PC-9 (cell line): ENCODE measurements around the gene CD300H. TPM values are rescaled to one million over a fixed set of nuclear protein-coding genes. Genes with fewer than 3 reads are reported as not detected.

ENCODE experiments used
- BruUV-seq: library from RNA; stranded (reverse); fragments of 400-500 nt; replicated peaks from 2 replicates; lab custom pipeline; 2021; lab: Mats Ljungman, UMichigan
- CTCF ChIA-PET: fragments of 300-600 bp; sonication (Branson Sonifier 250); formaldehyde crosslinking; loops from one replicate; lab custom pipeline; 2022; ENCODE audit warnings: antibody characterized with exemption; lab: Charles Lee
- POLR2A ChIA-PET: fragments of 300-600 bp; sonication (Branson Sonifier 250); formaldehyde crosslinking; loops from one replicate; lab custom pipeline; 2022; ENCODE audit warnings: antibody characterized with exemption; ENCODE audit not compliant: unreplicated experiment; lab: Charles Lee
- DNase-seq, 2 experiments: peaks; one replicate each; pipeline versions ENCODE4 v3.0.0 to v3.0.0-alpha.2; 2015 to 2022; ENCODE audit warnings: mixed read lengths in 1 of 2
- H2AFZ ChIP-seq: fragments of 200-600 bp; sonication (generic); 2 replicates; pipeline ENCODE4 v1.8.1; 2017; ENCODE audit warnings: antibody characterized with exemption
- H3F3A ChIP-seq: fragments of 200-600 bp; sonication (generic); 2 replicates; pipeline ENCODE4 v1.8.1; 2017; ENCODE audit warnings: antibody characterized with exemption, mild to moderate bottlenecking, low read depth; ENCODE audit not compliant: insufficient read depth
- H3K27ac ChIP-seq: fragments of 200-600 bp; sonication (generic); 2 replicates; pipeline ENCODE4 v1.6.1; 2016; ENCODE audit warnings: mixed run types
- H3K27me3 ChIP-seq: fragments of 200-600 bp; sonication (generic); 2 replicates; pipeline ENCODE4 v1.6.1; 2016; ENCODE audit warnings: low read depth, mixed run types; ENCODE audit not compliant: insufficient read depth
- H3K36me3 ChIP-seq: fragments of 200-600 bp; sonication (generic); 2 replicates; pipeline ENCODE4 v1.6.1; 2016; ENCODE audit warnings: low read depth, mixed run types
- H3K4me1 ChIP-seq: fragments of 200-600 bp; sonication (generic); replicated peaks from 2 replicates; pipeline ENCODE4 v1.6.1; 2016; ENCODE audit warnings: mixed run types; ENCODE audit not compliant: insufficient read depth
- H3K4me2 ChIP-seq: fragments of 200-600 bp; sonication (generic); 2 replicates; pipeline ENCODE4 v1.6.1; 2017; ENCODE audit warnings: mixed run types
- H3K4me3 ChIP-seq: fragments of 200-600 bp; sonication (generic); 2 replicates; pipeline ENCODE4 v1.6.1; 2016; ENCODE audit warnings: mixed run types
- H3K79me2 ChIP-seq: fragments of 200-600 bp; sonication (generic); 2 replicates; pipeline ENCODE4 v1.6.1; 2017; ENCODE audit warnings: low read depth, mixed run types
- H3K9me2 ChIP-seq: fragments of 200-600 bp; sonication (generic); 2 replicates; pipeline ENCODE4 v1.8.1; 2017; ENCODE audit warnings: mild to moderate bottlenecking; ENCODE audit not compliant: insufficient read depth
- H3K9me3 ChIP-seq: fragments of 200-600 bp; sonication (generic); 2 replicates; pipeline ENCODE4 v1.8.1; 2016; ENCODE audit warnings: low read depth; ENCODE audit not compliant: insufficient read depth
- H4K20me1 ChIP-seq: fragments of 200-600 bp; sonication (generic); 2 replicates; pipeline ENCODE4 v1.8.1; 2017; ENCODE audit not compliant: insufficient read depth
- CTCF ChIP-seq: fragments of 200-600 bp; sonication (generic); conservative IDR thresholded peaks from 2 replicates; pipeline ENCODE4 v1.6.1; 2017; ENCODE audit warnings: mixed run types, antibody characterized with exemption, mild to moderate bottlenecking, moderate library complexity
- EZH2 ChIP-seq: fragments of 200-600 bp; sonication (generic); IDR thresholded peaks from 2 replicates; pipeline ENCODE4 v1.8.0; 2017; ENCODE audit warnings: antibody characterized with exemption, low read depth
- intact Hi-C: fragments of 100-400 bp; cut with micrococcal nuclease; formaldehyde crosslinking; loops from one replicate; pipeline ENCODE4 v1.10.0; 2022; ENCODE audit not compliant: unreplicated experiment
- total RNA-seq: library from RNA; stranded (reverse); gene quantifications from 2 replicates; pipeline ENCODE4 v1.2.3, GENCODE V29; 2021

Gene CD300H
- total RNA-seq, 1 experiment from 2014 or later = not detected

GRCh38 chr17:74584292-74585060, 17.2 kb upstream of the CD300H start:
- ChIA-PET CTCF (no interaction called here), POLR2A (no interaction called here)
- H3K4me2 ChIP-seq = no peak overlapping the region
- H3K9me3 ChIP-seq = no peaks in the 10 kb centered on the region
- DNase-seq = no peak
- no peaks in the 10 kb centered on the region for H3K36me3 ChIP-seq
- H3K4me3 ChIP-seq = no peak overlapping the region
- no peak overlapping the region for H2AFZ ChIP-seq
- no TSS peak for BruUV-seq
- no peaks in the 10 kb centered on the region for H4K20me1 ChIP-seq
- intact Hi-C loops = no loop called here
- no peaks in the 10 kb centered on the region for H3K4me1 ChIP-seq
- H3F3A ChIP-seq = no peaks in the 10 kb centered on the region
- TF ChIP-seq CTCF = no peak
- TF ChIP-seq EZH2 = no peak
- H3K27ac ChIP-seq = no peak overlapping the region
- peaks cover 92% of the 10 kb centered on the region for H3K27me3 ChIP-seq
- H3K79me2 ChIP-seq = no peaks in the 10 kb centered on the region
- no peaks in the 10 kb centered on the region for H3K9me2 ChIP-seq

GRCh38 chr17:74582633-74583032, 15.3 kb upstream of the CD300H start:
- peaks cover 92% of the 10 kb centered on the region for H3K27me3 ChIP-seq
- H3K9me3 ChIP-seq = no peaks in the 10 kb centered on the region
- H4K20me1 ChIP-seq = no peaks in the 10 kb centered on the region
- H3K4me1 ChIP-seq = no peaks in the 10 kb centered on the region
- no peak overlapping the region for H3K4me2 ChIP-seq
- H3K9me2 ChIP-seq = no peaks in the 10 kb centered on the region
- H3F3A ChIP-seq = no peaks in the 10 kb centered on the region
- no peak for DNase-seq
- CTCF ChIA-PET = no interaction called here
- intact Hi-C loops = no loop called here
- H3K79me2 ChIP-seq = no peaks in the 10 kb centered on the region
- POLR2A ChIA-PET = no interaction called here
- no peak overlapping the region for H3K4me3 ChIP-seq
- H3K36me3 ChIP-seq = no peaks in the 10 kb centered on the region
- TF ChIP-seq CTCF (no peak), EZH2 (no peak)
- H3K27ac ChIP-seq = no peak overlapping the region
- H2AFZ ChIP-seq = no peak overlapping the region
- BruUV-seq = no TSS peak

GRCh38 chr17:74579900-74580299, 12.6 kb upstream of the CD300H start:
- no peaks in the 10 kb centered on the region for H4K20me1 ChIP-seq
- DNase-seq = no peak
- H3F3A ChIP-seq = no peaks in the 10 kb centered on the region
- H2AFZ ChIP-seq = no peak overlapping the region
- no peak overlapping the region for H3K4me3 ChIP-seq
- BruUV-seq = no TSS peak
- no peaks in the 10 kb centered on the region for H3K9me2 ChIP-seq
- peaks cover 92% of the 10 kb centered on the region for H3K27me3 ChIP-seq
- H3K36me3 ChIP-seq = no peaks in the 10 kb centered on the region
- no peaks in the 10 kb centered on the region for H3K4me1 ChIP-seq
- H3K27ac ChIP-seq = no peak overlapping the region
- H3K4me2 ChIP-seq = no peak overlapping the region
- intact Hi-C loops = no loop called here
- TF ChIP-seq CTCF (no peak), EZH2 (no peak)
- no peaks in the 10 kb centered on the region for H3K79me2 ChIP-seq
- POLR2A ChIA-PET = interaction anchor here (0.5 kb wide), 1 partner anchor 455 kb away, joined by 3 read pairs; no protein-coding TSS in a partner anchor
- no peaks in the 10 kb centered on the region for H3K9me3 ChIP-seq
- CTCF ChIA-PET = interaction anchor here (0.6 kb wide), 1 partner anchor 602 kb away, joined by 5 read pairs; no protein-coding TSS in a partner anchor
